GOT3 (cell line): Measurements from ENCODE around the gene INPP5D.
"Not testable (repeated sequence)": the region's sequence is repeated elsewhere in the genome, so short reads cannot be mapped to it uniquely, and the experiment has no call there.

Experiments used
- DNase-seq: peaks from one replicate; lab custom pipeline; 2025; ENCODE audit warnings: mixed read lengths; lab: John Stamatoyannopoulos, UW

INPP5D gene

DNA sequence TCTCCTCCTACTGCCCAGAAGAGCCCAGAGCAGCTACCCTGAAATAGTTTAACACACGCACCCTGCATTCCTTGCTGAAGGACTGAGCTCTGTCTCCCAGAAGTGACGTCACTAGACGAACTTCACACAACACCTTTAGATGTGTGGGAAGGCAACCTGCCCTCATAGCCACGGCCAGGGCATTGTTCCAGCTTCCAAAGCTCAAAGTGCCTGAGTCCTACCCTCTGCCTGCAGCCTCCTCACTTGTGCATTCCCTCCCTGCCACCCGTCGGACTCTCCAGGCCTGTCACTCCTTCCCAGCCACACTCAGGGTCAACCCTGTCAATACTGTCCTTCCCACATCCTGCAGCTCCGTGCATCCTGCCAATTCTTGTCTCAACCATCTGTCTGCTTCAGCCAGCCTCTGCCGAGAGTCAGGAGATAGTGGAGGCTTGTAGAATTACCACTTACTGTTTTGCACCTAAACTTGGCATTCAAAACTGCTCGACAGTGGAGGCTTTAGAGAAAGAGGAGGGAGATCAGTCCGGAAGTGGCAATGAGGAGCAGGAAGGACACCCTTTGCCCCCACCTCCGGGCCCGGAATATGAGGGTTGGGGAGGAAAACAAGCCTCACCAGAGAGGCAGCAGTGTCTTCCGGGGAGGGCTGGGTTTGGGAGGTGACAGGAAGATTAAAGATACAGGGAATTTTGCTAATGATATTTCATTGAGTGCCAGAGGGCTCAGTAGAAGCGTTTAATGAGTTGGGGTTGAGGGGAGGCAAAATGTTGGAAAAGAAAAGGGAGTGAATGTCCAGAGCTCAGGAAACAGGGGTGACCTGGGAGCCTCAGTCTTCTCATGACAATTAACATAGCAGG, 119.1 kb downstream of the INPP5D start:
- DNase-seq: no peak

DNA sequence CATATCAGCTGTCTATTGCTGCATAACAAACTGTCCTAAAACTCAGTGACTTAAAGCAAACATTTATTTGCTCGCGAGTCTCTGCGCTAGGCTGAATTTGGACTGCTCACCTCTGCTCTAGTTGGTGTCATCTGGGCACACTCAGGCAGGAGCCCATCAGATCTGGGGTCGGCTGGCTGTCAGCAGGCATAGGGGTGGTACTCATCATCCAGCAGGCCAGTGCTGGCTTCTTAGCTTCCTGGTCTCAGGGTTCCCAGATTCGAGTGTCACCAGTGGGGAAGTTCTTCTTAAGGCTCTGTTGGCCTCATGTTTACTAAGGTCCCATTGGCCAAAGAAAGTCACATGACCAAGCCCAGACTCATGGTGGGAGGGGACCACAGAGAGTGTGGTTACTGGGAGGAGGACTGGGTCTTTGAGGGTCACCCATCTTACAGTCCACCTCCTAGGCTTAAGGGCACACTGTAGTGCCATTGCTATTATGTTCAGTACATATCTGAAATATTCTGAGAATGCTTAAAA, 119.8 kb downstream of the INPP5D start:
- no peak for DNase-seq

DNA sequence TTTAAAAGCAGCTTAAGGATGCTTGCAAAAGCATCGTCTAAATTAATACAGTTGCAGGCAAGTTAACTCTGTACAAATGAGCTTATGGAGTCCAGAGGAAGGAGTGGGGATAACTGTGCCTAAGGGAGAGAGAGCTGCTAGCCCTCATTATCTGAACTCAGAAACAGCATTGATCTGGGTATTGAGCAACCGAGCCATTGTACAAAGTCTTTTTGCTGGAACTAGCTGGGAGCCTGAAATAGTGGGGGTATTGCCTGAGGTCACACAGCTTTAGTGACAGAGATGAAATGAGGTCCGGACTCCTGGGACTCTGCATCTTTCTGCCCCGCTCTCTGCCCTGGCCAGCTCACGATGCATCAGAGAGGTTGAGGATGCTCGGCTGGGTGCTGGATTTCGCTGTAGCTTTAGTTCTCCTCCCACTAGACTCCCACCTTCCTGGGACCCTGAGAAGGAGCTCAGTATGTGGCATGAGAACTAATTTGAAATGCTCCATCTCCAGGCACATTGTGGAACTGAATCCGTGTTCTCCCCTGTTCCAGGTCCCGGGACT, 123.8 kb downstream of the INPP5D start:
- no peak for DNase-seq

DNA sequence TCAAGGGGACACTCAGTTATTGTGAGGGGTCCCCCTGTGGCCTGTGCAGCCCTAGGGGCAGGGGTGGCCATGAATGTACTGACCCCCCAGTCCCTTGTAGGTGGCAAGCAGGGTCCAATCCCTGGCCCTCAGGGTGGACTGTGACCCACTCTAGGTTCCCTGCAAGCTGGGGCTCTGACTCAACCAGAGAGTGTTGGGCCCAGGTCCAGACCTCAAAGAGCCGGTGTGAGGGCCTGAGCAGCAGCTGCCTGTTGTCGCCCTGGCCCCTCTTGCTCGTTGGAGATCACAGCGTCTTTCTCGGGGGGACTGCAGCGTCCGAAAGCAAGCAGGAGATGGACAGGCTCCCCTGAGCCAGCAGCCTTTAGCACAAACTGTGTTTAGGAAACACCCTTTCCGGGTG, 124.5 kb downstream of the INPP5D start:
- DNase-seq: no peak

DNA sequence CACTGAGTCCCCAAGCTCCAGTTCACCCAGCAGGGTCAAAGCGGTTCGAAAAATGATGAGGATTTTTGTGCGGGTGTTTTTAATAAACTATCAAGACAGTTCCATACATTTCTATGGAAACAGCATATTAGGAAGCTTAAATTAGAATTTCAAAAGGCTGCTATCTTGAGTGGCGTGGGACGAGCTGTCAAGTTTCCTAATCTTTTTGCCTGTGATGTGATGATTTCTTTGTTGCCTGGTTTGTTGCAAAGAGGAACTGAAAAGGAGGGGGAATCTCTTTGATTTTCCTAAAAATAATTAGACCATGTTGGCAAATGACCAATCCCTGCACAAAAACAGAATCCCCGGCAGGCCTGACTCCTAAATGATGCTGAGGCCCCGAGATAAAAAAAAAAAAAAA, 125.2 kb downstream of the INPP5D start:
- DNase-seq: no peak

DNA sequence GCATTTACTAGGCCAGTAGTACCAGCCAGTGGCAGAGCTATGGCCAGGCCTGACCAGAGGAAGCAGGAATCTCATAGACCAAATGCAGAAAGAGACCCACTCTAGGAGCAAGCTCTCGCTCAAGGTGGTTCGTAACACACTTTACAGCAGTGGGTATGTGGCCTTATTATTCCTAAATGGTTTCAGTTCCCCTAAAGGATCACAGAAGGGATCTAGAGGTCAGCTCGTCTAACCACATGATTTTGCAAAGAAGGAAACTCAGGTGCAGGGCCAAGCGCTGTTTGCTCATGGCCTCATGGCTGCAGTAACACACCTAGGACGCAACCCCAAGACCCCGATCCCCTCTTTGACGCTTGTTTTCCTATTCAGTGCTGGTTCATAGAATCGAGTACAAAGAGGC, 125.8 kb downstream of the INPP5D start:
- no peak for DNase-seq

GRCh38 chr2:233186851-233187250, 126.7 kb downstream of the INPP5D start:
- DNase-seq: no peak

GRCh38 chr2:233189025-233189424, 128.9 kb downstream of the INPP5D start:
- DNase-seq: no peak

- not testable (repeated sequence) for DNase-seq
These were observed 130.9 kb downstream of the INPP5D start for GRCh38 chr2:233191016-233191415.

- DNase-seq: no peak
These were observed 133.6 kb downstream of the INPP5D start for GRCh38 chr2:233193738-233194137.

DNA sequence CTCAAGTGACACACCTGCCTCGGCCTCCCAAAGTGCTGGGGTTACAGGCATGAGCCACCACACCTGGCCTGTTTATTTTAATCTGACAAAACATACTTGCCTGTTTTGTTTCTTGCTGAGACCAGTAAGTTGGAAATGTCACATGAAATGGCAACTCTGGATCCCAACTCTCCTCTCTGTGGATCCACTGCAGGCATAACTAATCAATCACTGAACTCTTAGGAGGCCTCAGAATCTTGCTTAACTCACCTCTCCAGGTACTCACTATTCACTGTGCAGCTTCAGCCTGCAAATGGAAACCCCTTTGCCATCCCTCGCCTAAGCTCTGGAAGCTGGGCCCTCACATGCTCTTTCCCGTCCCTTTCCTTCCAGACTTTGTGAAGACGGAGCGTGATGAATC, 134.9 kb downstream of the INPP5D start:
- no peak for DNase-seq

DNA sequence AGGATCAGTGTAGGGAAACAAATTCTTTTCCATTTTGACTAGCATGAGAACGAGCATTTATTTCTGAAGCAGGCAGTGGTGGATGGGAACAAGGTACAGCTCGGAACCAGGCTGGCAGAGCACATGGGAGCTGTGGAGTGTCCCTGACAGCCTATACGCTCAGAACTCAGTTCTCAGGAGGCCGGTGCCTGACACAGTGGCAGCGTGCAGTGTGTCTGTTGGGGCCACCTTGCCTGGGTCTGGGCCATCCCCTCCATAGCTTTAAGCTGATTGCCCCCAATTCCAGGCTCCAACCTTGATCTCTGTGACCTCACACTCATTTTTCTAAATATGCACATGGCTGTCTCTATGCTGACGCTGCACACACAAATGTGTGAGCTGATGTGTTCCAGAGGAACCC, 136.9 kb downstream of the INPP5D start:
- DNase-seq: no peak

DNA sequence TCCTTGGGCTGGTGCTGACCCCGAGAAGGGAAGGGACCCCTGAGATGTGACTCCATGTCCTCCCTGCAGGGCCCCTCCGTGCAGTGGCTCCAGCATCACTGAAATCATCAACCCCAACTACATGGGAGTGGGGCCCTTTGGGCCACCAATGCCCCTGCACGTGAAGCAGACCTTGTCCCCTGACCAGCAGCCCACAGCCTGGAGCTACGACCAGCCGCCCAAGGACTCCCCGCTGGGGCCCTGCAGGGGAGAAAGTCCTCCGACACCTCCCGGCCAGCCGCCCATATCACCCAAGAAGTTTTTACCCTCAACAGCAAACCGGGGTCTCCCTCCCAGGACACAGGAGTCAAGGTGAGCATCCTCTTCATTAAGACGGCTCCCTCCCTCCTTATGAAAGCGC, 137.9 kb downstream of the INPP5D start:
- DNase-seq: no peak

- no peak for DNase-seq
These were observed 139.7 kb downstream of the INPP5D start for GRCh38 chr2:233199870-233200269.

GRCh38 chr2:233200790-233201189, 140.6 kb downstream of the INPP5D start:
- not testable (repeated sequence) for DNase-seq

DNA sequence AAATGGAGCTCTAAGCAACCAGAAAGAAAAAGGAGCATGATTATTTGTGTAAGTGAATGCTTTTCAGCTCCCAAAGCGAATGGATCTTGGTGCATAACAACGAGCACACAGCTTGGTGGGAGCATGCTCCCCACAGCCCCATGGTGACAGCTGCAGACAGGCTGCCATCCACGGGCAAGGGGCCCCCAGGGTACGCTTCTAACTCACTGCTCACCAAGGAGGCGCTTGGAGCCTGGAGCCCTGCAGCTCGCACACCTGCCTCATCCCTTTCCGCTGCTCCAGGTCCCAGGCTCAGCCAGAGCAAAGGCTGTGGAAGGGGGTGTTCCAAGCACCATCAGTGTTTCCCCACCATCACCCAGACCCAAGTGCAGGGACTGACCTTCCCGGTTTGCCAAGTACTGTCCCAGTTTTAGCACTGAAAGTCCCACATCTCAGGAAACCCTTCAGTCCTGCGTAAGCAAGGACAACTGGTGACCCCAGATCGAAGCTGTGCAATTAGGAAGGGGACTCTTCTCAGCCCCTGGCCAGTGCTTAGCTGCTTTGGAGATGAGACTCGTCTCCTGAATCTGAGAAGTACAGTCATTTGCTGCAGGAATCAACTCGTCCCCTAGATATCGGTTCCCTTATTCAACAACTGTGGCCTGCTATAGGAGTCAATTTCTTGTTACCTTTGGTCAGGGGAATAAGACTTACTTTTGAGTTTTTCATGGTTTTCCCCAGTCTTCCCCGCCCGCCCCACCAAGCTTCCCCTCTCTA, 141.3 kb downstream of the INPP5D start:
- no peak for DNase-seq

GRCh38 chr2:233202531-233202944, 142.4 kb downstream of the INPP5D start:
- DNase-seq: no peak

GRCh38 chr2:233203060-233203459, 142.9 kb downstream of the INPP5D start:
- DNase-seq: no peak

- DNase-seq: no peak
These were observed 144.3 kb downstream of the INPP5D start for GRCh38 chr2:233204286-233204936.

DNA sequence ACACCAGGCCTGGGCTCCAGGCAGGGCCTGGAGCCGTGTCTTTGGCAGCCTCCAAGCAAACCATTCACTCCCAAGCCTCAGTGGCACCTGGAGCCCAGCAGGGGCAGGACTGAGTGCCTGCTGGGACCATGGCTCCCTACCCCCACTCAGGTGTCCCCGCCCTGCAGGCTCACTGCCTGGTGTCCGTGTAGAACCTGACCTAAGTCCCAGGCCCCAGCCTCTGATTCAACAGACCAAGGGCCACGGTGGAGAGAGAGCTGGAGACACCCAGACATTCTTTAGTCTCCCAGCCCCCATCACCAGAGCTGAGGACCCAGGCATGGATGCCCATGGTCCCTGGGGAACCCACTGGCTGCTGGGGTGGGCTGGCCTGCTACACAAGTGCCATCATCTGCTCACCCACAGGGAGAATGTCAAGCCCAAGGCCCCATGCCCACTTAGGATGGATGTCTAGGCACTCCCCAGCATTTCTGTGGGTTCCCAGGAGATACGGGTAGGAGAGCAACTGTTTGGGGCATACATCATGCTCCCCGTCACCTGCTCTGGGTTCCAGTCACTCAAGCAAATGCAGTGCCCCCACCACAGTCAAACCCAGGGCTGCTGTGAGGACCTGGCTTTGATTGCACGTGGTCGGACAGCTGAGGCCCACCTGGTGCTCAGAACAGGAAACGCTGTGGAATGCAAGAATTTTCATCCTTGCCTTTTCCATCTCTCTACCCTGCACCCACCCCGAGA, 148.4 kb downstream of the INPP5D start:
- no peak for DNase-seq

- DNase-seq: no peak
These were observed 149.0 kb downstream of the INPP5D start for GRCh38 chr2:233209117-233209532.
